HG03521 (cell line): ENCODE measurements around the gene ACP5.
"Not testable (repeated sequence)": the region's sequence is repeated elsewhere in the genome, so short reads cannot be mapped to it uniquely, and the experiment has no call there.

Experiments
- ATAC-seq: cut with Tn5 transposase; IDR thresholded peaks from one replicate; pipeline ENCODE4 v1.9.1; 2021; ENCODE audit warnings: mild to moderate bottlenecking, moderate library complexity; ENCODE audit not compliant: unreplicated experiment

ACP5 gene

GRCh38 chr19:11580116-11580515 lies 2.7 kb upstream of the ACP5 start:
- no peak for ATAC-seq

- no peak for ATAC-seq
Measured at GRCh38 chr19:11578258-11579142, 1.1 kb upstream of the ACP5 start.

- no peak for ATAC-seq
Measured at GRCh38 chr19:11576227-11576626, 1.2 kb downstream of the ACP5 start.

- ATAC-seq = no peak
Measured at GRCh38 chr19:11574689-11575088, 2.8 kb downstream of the ACP5 start.

- ATAC-seq = not testable (repeated sequence)
Measured at GRCh38 chr19:11573763-11574162, 3.7 kb downstream of the ACP5 start.

- ATAC-seq = not testable (repeated sequence)
Measured at GRCh38 chr19:11573354-11573753, 4.1 kb downstream of the ACP5 start.

- no peak for ATAC-seq
Measured at GRCh38 chr19:11570039-11570462, 7.4 kb downstream of the ACP5 start.

- ATAC-seq = no peak
Measured at GRCh38 chr19:11566164-11566563, 11.3 kb downstream of the ACP5 start.

- not testable (repeated sequence) for ATAC-seq
Measured at GRCh38 chr19:11565649-11565980, 11.8 kb downstream of the ACP5 start.

GRCh38 chr19:11564082-11564807 lies 13.2 kb downstream of the ACP5 start:
- not testable (repeated sequence) for ATAC-seq

- ATAC-seq = no peak
Measured at GRCh38 chr19:11563532-11563931, 13.9 kb downstream of the ACP5 start.

GRCh38 chr19:11560404-11561051 lies 16.9 kb downstream of the ACP5 start:
- ATAC-seq = peak; percentile 35

- peak; percentile 76 for ATAC-seq
Measured at GRCh38 chr19:11558881-11559828, 18.3 kb downstream of the ACP5 start, which contains the start of gene ELOF1. TSS of gene ELOF1 (minus strand) at chr19:11559230. CDS start at chr19:11554347, 4,883 bp downstream.

- ATAC-seq = no peak
Measured at GRCh38 chr19:11556634-11557420, 20.6 kb downstream of the ACP5 start.

GRCh38 chr19:11555246-11555645 lies 22.2 kb downstream of the ACP5 start:
- ATAC-seq = no peak

GRCh38 chr19:11554160-11554559 lies 23.3 kb downstream of the ACP5 start:
- ATAC-seq = no peak

GRCh38 chr19:11552666-11553372 lies 24.6 kb downstream of the ACP5 start:
- no peak for ATAC-seq

- ATAC-seq = no peak
Measured at GRCh38 chr19:11551603-11552235, 25.7 kb downstream of the ACP5 start.
